Naive thymus-derived CD4-positive, alpha-beta T cell (primary cell): ENCODE measurements around the gene MZT2B. TPM values are rescaled to one million over a fixed set of nuclear protein-coding genes. Genes with fewer than 3 reads are reported as not detected.
"Not testable (repeated sequence)": the region's sequence is repeated elsewhere in the genome, so short reads cannot be mapped to it uniquely, and the experiment has no call there.

Experiments
- ATAC-seq: fragments of 150-1000 bp; cut with Tn5 transposase; 2 replicates; pipeline ENCODE4 v1.10.0; 2021; ENCODE audit warnings: mild to moderate bottlenecking, moderate library complexity
- CTCF ChIA-PET: fragments of 350-600 bp; sonication (Branson Sonifier 250); formaldehyde crosslinking; loops from one replicate; lab custom pipeline; 2021; ENCODE audit warnings: antibody characterized with exemption; lab: Charles Lee
- POLR2A ChIA-PET: fragments of 350-600 bp; sonication (Branson Sonifier 250); formaldehyde crosslinking; loops from one replicate; lab custom pipeline; 2021; ENCODE audit warnings: antibody characterized with exemption, inconsistent platforms; lab: Charles Lee
- DNase-seq, 9 donors: peaks; one replicate each; pipeline versions ENCODE4 v3.0.0 to v3.0.0-alpha.2; 2020 to 2022; ENCODE audit warnings: mixed read lengths in 1 of 9
- H3K27ac ChIP-seq: one replicate; pipeline ENCODE4 v1.7.0; 2013; ENCODE audit warnings: mild to moderate bottlenecking, low read depth, low read length, moderate library complexity
- H3K27me3 ChIP-seq, 2 donors: one replicate each; pipeline ENCODE4 v1.7.0; 2013; ENCODE audit warnings: low read length in 2 of 2, mild to moderate bottlenecking in 2 of 2, moderate library complexity in 2 of 2; ENCODE audit not compliant: control insufficient read depth in 2 of 2, insufficient read depth in 2 of 2
- H3K36me3 ChIP-seq, 3 experiments: 1 replicate in 2 of 3; 2 replicates in 1 of 3; pipeline ENCODE4 v1.7.0; 2013; ENCODE audit warnings: low read length in 3 of 3, mild to moderate bottlenecking in 3 of 3, moderate library complexity in 1 of 3; ENCODE audit not compliant: insufficient read depth in 3 of 3, control insufficient read depth in 2 of 3
- H3K4me1 ChIP-seq, 2 donors: one replicate each; pipeline ENCODE4 v1.7.0; 2013; ENCODE audit warnings: low read length in 2 of 2, mild to moderate bottlenecking in 2 of 2, moderate library complexity in 1 of 2; ENCODE audit not compliant: control insufficient read depth in 2 of 2, insufficient read depth in 2 of 2
- H3K4me3 ChIP-seq: 2 replicates; pipeline ENCODE4 v1.7.0; 2013; ENCODE audit warnings: mild to moderate bottlenecking, low read length
- H3K9me3 ChIP-seq, 3 experiments: 1 replicate in 2 of 3; 2 replicates in 1 of 3; pipeline ENCODE4 v1.7.0; 2013; ENCODE audit warnings: low read length in 3 of 3; ENCODE audit not compliant: control insufficient read depth in 2 of 3
- H3K27ac Mint-ChIP-seq, 9 donors: one replicate each; pipeline ENCODE4 v1.8.0; 2020 to 2022; ENCODE audit warnings: mixed read lengths in 9 of 9, mild to moderate bottlenecking in 8 of 9, moderate library complexity in 5 of 9, inconsistent platforms in 2 of 9
- H3K27me3 Mint-ChIP-seq, 5 donors: one replicate each; pipeline ENCODE4 v1.8.0; 2021 to 2022; ENCODE audit warnings: mixed read lengths in 5 of 5, mild to moderate bottlenecking in 1 of 5
- H3K36me3 Mint-ChIP-seq, 5 donors: one replicate each; pipeline ENCODE4 v1.8.0; 2020 to 2022; ENCODE audit warnings: mixed read lengths in 5 of 5, mild to moderate bottlenecking in 3 of 5, inconsistent platforms in 1 of 5
- H3K4me1 Mint-ChIP-seq, 7 donors: one replicate each; pipeline ENCODE4 v1.8.0; 2020 to 2022; ENCODE audit warnings: mixed read lengths in 7 of 7, mild to moderate bottlenecking in 3 of 7, inconsistent platforms in 1 of 7
- H3K4me3 Mint-ChIP-seq, 10 donors: one replicate each; pipeline ENCODE4 v1.8.0; 2020 to 2022; ENCODE audit warnings: mild to moderate bottlenecking in 10 of 10, mixed read lengths in 10 of 10, moderate library complexity in 6 of 10, inconsistent platforms in 2 of 10
- H3K9me3 Mint-ChIP-seq, 11 donors: one replicate each; pipeline ENCODE4 v1.8.0; 2020 to 2022; ENCODE audit warnings: mixed read lengths in 11 of 11, mild to moderate bottlenecking in 4 of 11, inconsistent platforms in 1 of 11, moderate library complexity in 1 of 11
- intact Hi-C, 2 donors: fragments of 100-400 bp; cut with micrococcal nuclease; formaldehyde crosslinking; loops; one replicate each; pipeline ENCODE4 v1.15.1; 2023
- polyA plus RNA-seq, 2 donors: library from polyadenylated mRNA; unstranded; fragments of 300-500 nt; fragmentation: Illumina TruSeq; gene quantifications; one replicate each; pipeline ENCODE4 v1.2.3, GENCODE V29; 2021
- total RNA-seq, 6 experiments: library from RNA in 5 of 6; stranded (reverse) in 5 of 6; gene quantifications; 1 replicate in 5 of 6; 2 replicates in 1 of 6; pipeline ENCODE4 v1.2.3 and lab custom pipeline; 2021 to 2026

Gene MZT2B
- total and polyA plus RNA-seq, 7 experiments from 2014 or later: 180 to 323 (median 227) TPM

DNA sequence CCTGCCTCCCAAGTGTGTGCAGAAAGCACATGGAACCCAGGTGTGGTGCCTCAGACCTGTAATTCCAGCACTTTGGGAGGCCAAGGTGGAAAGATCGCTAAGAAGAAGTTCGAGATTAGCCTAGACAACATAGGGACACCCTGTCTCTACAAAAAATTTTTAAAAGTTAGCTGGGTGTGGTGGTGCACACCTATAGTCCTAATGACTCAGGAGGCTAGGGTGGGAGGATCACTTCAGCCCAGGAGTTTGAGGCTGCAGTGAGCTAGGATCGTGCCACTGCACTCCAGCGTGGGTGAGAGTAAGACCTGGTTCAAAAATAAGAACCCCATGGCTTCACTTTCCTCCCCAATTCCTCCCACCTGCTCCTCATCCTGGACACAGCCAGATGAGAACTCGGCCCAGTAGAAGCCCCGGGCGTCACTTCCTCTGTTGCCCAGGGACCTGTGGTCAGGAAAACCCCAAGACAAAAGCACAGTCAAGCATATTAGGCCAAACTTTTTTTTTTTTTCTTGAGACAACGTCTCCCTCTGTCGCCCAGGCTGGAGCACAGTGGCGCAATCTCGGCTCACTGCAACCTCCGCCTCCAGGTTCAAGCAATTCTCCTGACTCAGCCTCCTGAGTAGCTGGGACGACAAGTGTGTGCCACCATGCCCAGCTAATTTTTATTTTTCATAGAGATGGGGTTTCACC lies 24.1 kb upstream of the MZT2B start:
- POLR2A ChIA-PET, intact Hi-C loops, DNase-seq, H3K27me3 Mint-ChIP-seq, H3K9me3 ChIP-seq, H3K4me3 Mint-ChIP-seq, CTCF ChIA-PET, H3K27me3 ChIP-seq, H3K4me3 ChIP-seq, H3K36me3 Mint-ChIP-seq, H3K27ac ChIP-seq, H3K4me1 ChIP-seq, H3K9me3 Mint-ChIP-seq: not testable (repeated sequence)
- Mint-ChIP-seq H3K27ac (peak overlapping the region in 4 of 9 donors; percentile 17 to 64 (median 26)), H3K4me1 (peaks cover 0 to 17% (median 0%) of the 10 kb centered on the region in 7 donors)
- peak; percentile 33 for ATAC-seq
- peaks cover 0 to 69% (median 4%) of the 10 kb centered on the region in 3 experiments for H3K36me3 ChIP-seq

DNA sequence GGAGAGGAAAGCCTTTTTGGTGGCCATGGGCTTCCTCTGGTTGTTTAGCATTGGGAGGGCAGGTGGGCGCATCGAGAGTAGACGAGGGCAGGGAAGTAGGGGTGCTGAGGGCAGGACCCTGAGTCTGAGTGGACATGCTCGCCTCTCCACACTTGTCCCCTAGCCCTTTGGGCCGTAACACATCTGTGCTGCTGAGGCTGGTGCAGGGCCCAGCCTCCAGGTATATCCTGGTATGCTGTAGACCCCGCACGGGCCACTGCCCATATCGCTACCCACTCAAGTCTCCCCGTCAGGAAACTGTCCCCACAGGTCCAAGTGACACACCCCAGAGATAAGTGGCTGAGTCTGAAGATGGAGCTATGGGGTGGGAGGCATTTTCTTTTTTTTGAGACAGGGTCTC lies 23.4 kb upstream of the MZT2B start:
- ChIA-PET CTCF (no interaction called here), POLR2A (no interaction called here)
- H3K27ac Mint-ChIP-seq: peak overlapping the region in 2 of 9 donors; percentile 17 to 64
- H3K27me3 Mint-ChIP-seq: no peaks in the 10 kb centered on the region
- H3K36me3 Mint-ChIP-seq: peaks cover 0 to 8% (median 0%) of the 10 kb centered on the region in 5 donors
- peaks cover 0 to 17% (median 0%) of the 10 kb centered on the region in 7 donors for H3K4me1 Mint-ChIP-seq
- intact Hi-C loops: no loop called here
- DNase-seq: no peak
- no peak overlapping the region for H3K4me3 Mint-ChIP-seq
- no peaks in the 10 kb centered on the region for H3K4me1 ChIP-seq
- no peaks in the 10 kb centered on the region for H3K9me3 ChIP-seq
- H3K9me3 Mint-ChIP-seq: peaks cover 0 to 3% (median 0%) of the 10 kb centered on the region in 11 donors
- H3K27me3 ChIP-seq: no peaks in the 10 kb centered on the region
- peaks cover 0 to 70% (median 4%) of the 10 kb centered on the region in 3 experiments for H3K36me3 ChIP-seq
- no peak overlapping the region for H3K27ac ChIP-seq
- ATAC-seq: no peak
- H3K4me3 ChIP-seq: no peak overlapping the region

DNA sequence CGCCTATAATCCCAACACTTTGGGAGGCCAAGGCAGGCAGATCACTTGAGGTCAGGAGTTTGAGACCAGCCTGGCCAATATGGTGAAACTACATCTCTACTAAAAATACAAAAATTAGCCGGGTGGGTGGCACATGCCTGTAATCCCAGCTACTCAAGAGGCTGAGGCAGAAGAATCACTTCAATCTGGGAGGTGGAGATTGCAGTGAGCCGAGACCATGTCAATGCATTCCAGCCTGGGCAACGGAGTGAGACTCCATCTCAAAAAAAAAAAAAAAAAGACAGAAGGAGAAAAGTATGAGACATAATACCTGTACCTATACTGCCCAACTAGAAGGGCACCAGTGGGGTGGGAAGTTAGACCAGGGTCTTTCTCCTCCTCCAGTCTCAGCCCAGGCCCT lies 22.7 kb upstream of the MZT2B start:
- H3K36me3 Mint-ChIP-seq, intact Hi-C loops, POLR2A ChIA-PET, H3K4me3 ChIP-seq, H3K9me3 Mint-ChIP-seq, H3K27me3 ChIP-seq, H3K4me3 Mint-ChIP-seq, H3K4me1 ChIP-seq, DNase-seq, CTCF ChIA-PET, H3K9me3 ChIP-seq, ATAC-seq, H3K27me3 Mint-ChIP-seq, H3K27ac ChIP-seq: not testable (repeated sequence)
- Mint-ChIP-seq H3K4me1 (peaks cover 0 to 17% (median 0%) of the 10 kb centered on the region in 7 donors), H3K27ac (peak overlapping the region in 1 of 9 donors; percentile 9)
- H3K36me3 ChIP-seq: peaks cover 0 to 70% (median 4%) of the 10 kb centered on the region in 3 experiments

GRCh38 chr2:130160131-130160530 lies 21.9 kb upstream of the MZT2B start:
- POLR2A ChIA-PET: no interaction called here
- H3K27me3 ChIP-seq: no peaks in the 10 kb centered on the region
- peaks cover 0 to 5% (median 4%) of the 10 kb centered on the region in 5 donors for H3K36me3 Mint-ChIP-seq
- no peaks in the 10 kb centered on the region for H3K27me3 Mint-ChIP-seq
- no peak overlapping the region for H3K27ac ChIP-seq
- no peaks in the 10 kb centered on the region for H3K9me3 ChIP-seq
- no peak overlapping the region for H3K27ac Mint-ChIP-seq
- H3K4me1 ChIP-seq: no peaks in the 10 kb centered on the region
- intact Hi-C loops: no loop called here
- CTCF ChIA-PET: no interaction called here
- peaks cover 0 to 3% (median 0%) of the 10 kb centered on the region in 11 donors for H3K9me3 Mint-ChIP-seq
- no peak for ATAC-seq
- H3K36me3 ChIP-seq: peaks cover 0 to 68% (median 4%) of the 10 kb centered on the region in 3 experiments
- H3K4me3 Mint-ChIP-seq: no peak overlapping the region
- H3K4me3 ChIP-seq: no peak overlapping the region
- peaks cover 0 to 17% (median 0%) of the 10 kb centered on the region in 7 donors for H3K4me1 Mint-ChIP-seq
- DNase-seq: no peak

- H3K4me3 Mint-ChIP-seq, H3K27ac ChIP-seq, DNase-seq, H3K9me3 ChIP-seq, H3K4me1 ChIP-seq, CTCF ChIA-PET, POLR2A ChIA-PET, intact Hi-C loops, H3K4me3 ChIP-seq, ATAC-seq, H3K9me3 Mint-ChIP-seq, H3K27me3 Mint-ChIP-seq, H3K27me3 ChIP-seq: not testable (repeated sequence)
- peaks cover 0 to 67% (median 7%) of the 10 kb centered on the region in 3 experiments for H3K36me3 ChIP-seq
- Mint-ChIP-seq H3K36me3 (peaks cover 0 to 10% (median 4%) of the 10 kb centered on the region in 5 donors), H3K27ac (peak overlapping the region in 1 of 9 donors; percentile 49), H3K4me1 (peaks cover 0 to 17% (median 0%) of the 10 kb centered on the region in 7 donors)
Measured at GRCh38 chr2:130160838-130161705, 21.0 kb upstream of the MZT2B start.

- H3K27me3 ChIP-seq, CTCF ChIA-PET, POLR2A ChIA-PET, DNase-seq, H3K27ac ChIP-seq, H3K4me1 ChIP-seq, intact Hi-C loops, H3K9me3 Mint-ChIP-seq, H3K4me3 ChIP-seq, H3K27ac Mint-ChIP-seq, H3K9me3 ChIP-seq, H3K27me3 Mint-ChIP-seq, H3K4me3 Mint-ChIP-seq, ATAC-seq: not testable (repeated sequence)
- peaks cover 0 to 22% (median 11%) of the 10 kb centered on the region in 5 donors for H3K36me3 Mint-ChIP-seq
- peaks cover 0 to 74% (median 7%) of the 10 kb centered on the region in 3 experiments for H3K36me3 ChIP-seq
- peaks cover 0 to 19% (median 0%) of the 10 kb centered on the region in 7 donors for H3K4me1 Mint-ChIP-seq
Measured at GRCh38 chr2:130162486-130162885, 19.6 kb upstream of the MZT2B start.
